Prostate gland (tissue), 2 donors: ENCODE measurements around the gene RNF141. TPM values are rescaled to one million over a fixed set of nuclear protein-coding genes. Genes with fewer than 3 reads are reported as not detected.

Experiments used
- DNase-seq: peaks from one replicate; pipeline ENCODE4 v3.0.0-alpha.2; 2019; ENCODE audit warnings: low spot score
- H3K27ac ChIP-seq, 2 donors: fragments of 200-600 bp; sonication (generic); 2 replicates each; pipeline ENCODE4 v1.5.1; 2017 to 2019
- H3K27me3 ChIP-seq: fragments of 200-600 bp; sonication (generic); replicated peaks from 2 replicates; pipeline ENCODE4 v1.5.1; 2019; ENCODE audit not compliant: insufficient read depth
- H3K36me3 ChIP-seq, 2 donors: fragments of 200-600 bp; sonication (generic); 1 replicate in 1 of 2; 2 replicates in 1 of 2; pipeline versions ENCODE4 v1.5.1 to v1.8.1; 2017 to 2019
- H3K4me1 ChIP-seq: fragments of 200-600 bp; sonication (generic); replicated peaks from 2 replicates; pipeline ENCODE4 v1.5.1; 2019
- H3K4me3 ChIP-seq, 2 donors: fragments of 200-600 bp; sonication (generic); 2 replicates each; pipeline ENCODE4 v1.5.1; 2017 to 2019
- H3K9me3 ChIP-seq: fragments of 200-600 bp; sonication (generic); 2 replicates; pipeline ENCODE4 v1.5.1; 2017
- CTCF ChIP-seq, 4 experiments: fragments of 200-600 bp in 2 of 4; fragments of 450-650 bp in 2 of 4; sonication (generic) in 2 of 4; IDR thresholded peaks; 1 replicate in 3 of 4; 2 replicates in 1 of 4; pipeline ENCODE4 v1.5.1; 2016 to 2019; ENCODE audit warnings: antibody characterized with exemption in 4 of 4, mild to moderate bottlenecking in 2 of 4, moderate library complexity in 2 of 4
- POLR2A ChIP-seq: fragments of 450-650 bp; IDR thresholded peaks from one replicate; pipeline ENCODE4 v1.6.1; 2016; ENCODE audit warnings: antibody characterized with exemption, mild to moderate bottlenecking
- POLR2AphosphoS5 ChIP-seq: sonication (generic); formaldehyde crosslinking; IDR thresholded peaks from one replicate; pipeline ENCODE4 v1.6.1; 2017; ENCODE audit warnings: antibody characterized with exemption
- WGBS: methylation state at CpG from one replicate; pipeline ENCODE4 v1.1.5; 2018; 5-methylcytosine and 5-hydroxymethylcytosine counted together
- intact Hi-C: fragments of 100-400 bp; cut with DNase I; formaldehyde crosslinking; loops from one replicate; pipeline ENCODE4 v1.14.2; 2022
- total RNA-seq, 2 donors: library from RNA; depleted of rRNA; stranded (reverse); fragments of >200 nt; gene quantifications; one replicate each; pipeline ENCODE4 v1.1.0, GENCODE V29; 2016

RNF141 gene
- total RNA-seq, 2 donors from 2014 or later = 52.9 to 66.2 TPM

GRCh38 chr11:10568486-10568941 lies 27.5 kb upstream of the RNF141 start, which contains the start of gene LYVE1:
Gene LYVE1, minus strand, starts transcription at chr11:10568665. Its CDS starts 133 bp downstream, at chr11:10568532.
- DNase-seq = no peak
- Histone ChIP-seq H3K27ac (no peak within 1 kb of the TSS), H3K4me1 (no peaks in the 10 kb centered on the region), H3K4me3 (no peak within 1 kb of the TSS), H3K9me3 (no peaks in the 10 kb centered on the region), H3K27me3 (no peaks in the 10 kb centered on the region), H3K36me3 (no peaks in the 10 kb centered on the region)
- 68% methylated on average over 7 of the region's 7 CpGs for WGBS
- intact Hi-C loops = no loop called here
- TF ChIP-seq CTCF (IDR thresholded peaks at IDR 0.05) (no peak), POLR2A (no peak), POLR2AphosphoS5 (no peak)

GRCh38 chr11:10567446-10567845 lies 26.5 kb upstream of the RNF141 start:
- Histone ChIP-seq H3K27me3 (no peaks in the 10 kb centered on the region), H3K4me3 (no peak overlapping the region), H3K27ac (no peak overlapping the region), H3K36me3 (no peaks in the 10 kb centered on the region), H3K9me3 (no peaks in the 10 kb centered on the region), H3K4me1 (no peaks in the 10 kb centered on the region)
- no peak for DNase-seq
- 84% methylated on average over 2 of the region's 2 CpGs for WGBS
- intact Hi-C loops = no loop called here
- TF ChIP-seq CTCF (IDR thresholded peaks at IDR 0.05) (no peak), POLR2A (no peak), POLR2AphosphoS5 (no peak)

- Histone ChIP-seq H3K27me3 (no peaks in the 10 kb centered on the region), H3K27ac (no peak overlapping the region), H3K4me1 (no peaks in the 10 kb centered on the region), H3K4me3 (no peak overlapping the region), H3K9me3 (no peaks in the 10 kb centered on the region), H3K36me3 (no peaks in the 10 kb centered on the region)
- DNase-seq = no peak
- intact Hi-C loops = no loop called here
- no peak for TF ChIP-seq POLR2A
- 75% methylated on average over 6 of the region's 6 CpGs for WGBS
These were observed 25.4 kb upstream of the RNF141 start for GRCh38 chr11:10566257-10566957.

GRCh38 chr11:10565493-10565892 lies 24.5 kb upstream of the RNF141 start:
- WGBS = 98% methylated on average over 4 of the region's 4 CpGs
- Histone ChIP-seq H3K27ac (no peak overlapping the region), H3K4me1 (no peaks in the 10 kb centered on the region), H3K36me3 (no peaks in the 10 kb centered on the region), H3K9me3 (no peaks in the 10 kb centered on the region), H3K4me3 (no peak overlapping the region), H3K27me3 (no peaks in the 10 kb centered on the region)
- DNase-seq = no peak
- intact Hi-C loops = no loop called here
- TF ChIP-seq POLR2A (no peak), CTCF (IDR thresholded peaks at IDR 0.05) (no peak)

GRCh38 chr11:10564696-10565318 lies 23.8 kb upstream of the RNF141 start:
- Histone ChIP-seq H3K9me3 (no peaks in the 10 kb centered on the region), H3K4me3 (no peak overlapping the region), H3K27me3 (no peaks in the 10 kb centered on the region), H3K27ac (no peak overlapping the region), H3K4me1 (no peaks in the 10 kb centered on the region), H3K36me3 (no peaks in the 10 kb centered on the region)
- DNase-seq = no peak
- TF ChIP-seq CTCF (IDR thresholded peaks at IDR 0.05) = peak in 3 of 4 experiments; percentile 14 to 45 (median 39)
- TF ChIP-seq POLR2AphosphoS5 = no peak
- intact Hi-C loops = loop anchor here (5.0 kb wide), 1 partner anchor 172 kb away; no protein-coding TSS in a partner anchor
- WGBS = 67% methylated on average over 1 of the region's 1 CpG
